Activated CD4-positive, alpha-beta T cell treated with anti-CD3 and anti-CD28 coated beads, Interleukin-2, amount 10 ng/mL, durations not matched to agents 7 days and 5 days (primary cell): Measurements from ENCODE around the gene HACD4. TPM values are rescaled to one million over a fixed set of nuclear protein-coding genes. Genes with fewer than 3 reads are reported as not detected.

ENCODE experiments used
- total RNA-seq, 2 experiments: library from RNA; stranded (reverse); gene quantifications; one replicate each; pipeline ENCODE4 v1.2.3, GENCODE V29; 2021

Gene HACD4
- total RNA-seq, 2 experiments from 2014 or later = 15.0 to 17.1 TPM

Other genes starting within 250 kb of the HACD4 start
- gene IFNB1, start 46.3 kb upstream of the HACD4 start, total RNA-seq = not detected
- not detected for gene IFNW1, start 110.2 kb upstream of the HACD4 start, total RNA-seq
- gene IFNA21, start 135.0 kb upstream of the HACD4 start, total RNA-seq = not detected
- gene IFNA4, start 155.9 kb upstream of the HACD4 start, total RNA-seq = not detected
- gene IFNA7, start 170.6 kb upstream of the HACD4 start, total RNA-seq = not detected
- not detected for gene IFNA10, start 175.5 kb upstream of the HACD4 start, total RNA-seq
- gene IFNA16, start 185.7 kb upstream of the HACD4 start, total RNA-seq = not detected
- not detected for gene IFNA17, start 196.6 kb upstream of the HACD4 start, total RNA-seq
- not detected for gene IFNA14, start 208.4 kb upstream of the HACD4 start, total RNA-seq